HG03108 (cell line): ENCODE data around the gene ACAT1.
A peak's percentile ranks its signal among the peaks of the same experiment; 100 is the strongest.
"Not testable (repeated sequence)": the region's sequence is repeated elsewhere in the genome, so short reads cannot be mapped to it uniquely, and the experiment has no call there.

ENCODE experiments used
- ATAC-seq: cut with Tn5 transposase; IDR thresholded peaks from one replicate; pipeline ENCODE4 v1.9.1; 2021; ENCODE audit warnings: moderate library complexity; ENCODE audit not compliant: unreplicated experiment

The ACAT1 gene

DNA sequence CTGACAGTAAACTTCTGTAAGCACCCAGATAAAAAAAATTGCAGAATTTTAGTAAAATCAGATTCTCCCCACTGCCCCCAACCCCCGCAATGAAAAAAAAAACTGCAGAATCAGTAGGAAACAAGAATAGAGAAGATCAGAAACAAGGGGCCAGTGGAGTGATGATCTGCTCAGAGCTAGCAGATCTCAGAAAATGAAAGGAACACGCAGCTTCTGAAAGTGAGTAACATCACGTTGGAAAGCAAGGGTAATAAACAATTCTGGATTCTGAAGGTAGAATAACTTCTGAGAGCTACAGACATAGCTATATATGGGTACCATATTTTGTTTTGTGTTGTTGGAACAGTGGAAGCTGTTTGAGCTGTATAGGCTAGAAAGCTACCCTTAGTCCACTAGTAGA is 23.2 kb downstream of the ACAT1 start:
- ATAC-seq = no peak

DNA sequence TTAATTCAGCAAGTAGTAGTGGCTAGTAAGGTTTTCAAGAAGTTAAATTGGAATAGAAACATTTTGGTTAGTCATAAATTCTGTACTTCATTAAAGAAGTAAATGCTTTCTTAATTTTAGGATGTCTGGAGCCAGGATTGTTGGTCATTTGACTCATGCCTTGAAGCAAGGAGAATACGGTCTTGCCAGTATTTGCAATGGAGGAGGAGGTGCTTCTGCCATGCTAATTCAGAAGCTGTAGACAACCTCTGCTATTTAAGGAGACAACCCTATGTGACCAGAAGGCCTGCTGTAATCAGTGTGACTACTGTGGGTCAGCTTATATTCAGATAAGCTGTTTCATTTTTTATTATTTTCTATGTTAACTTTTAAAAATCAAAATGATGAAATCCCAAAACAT is 25.8 kb downstream of the ACAT1 start:
- ATAC-seq = no peak

- ATAC-seq = no peak
Observed at GRCh38 chr11:108148556-108148955, 27.2 kb downstream of the ACAT1 start.

- ATAC-seq = no peak
Observed at GRCh38 chr11:108154591-108154990, 33.2 kb downstream of the ACAT1 start.

DNA sequence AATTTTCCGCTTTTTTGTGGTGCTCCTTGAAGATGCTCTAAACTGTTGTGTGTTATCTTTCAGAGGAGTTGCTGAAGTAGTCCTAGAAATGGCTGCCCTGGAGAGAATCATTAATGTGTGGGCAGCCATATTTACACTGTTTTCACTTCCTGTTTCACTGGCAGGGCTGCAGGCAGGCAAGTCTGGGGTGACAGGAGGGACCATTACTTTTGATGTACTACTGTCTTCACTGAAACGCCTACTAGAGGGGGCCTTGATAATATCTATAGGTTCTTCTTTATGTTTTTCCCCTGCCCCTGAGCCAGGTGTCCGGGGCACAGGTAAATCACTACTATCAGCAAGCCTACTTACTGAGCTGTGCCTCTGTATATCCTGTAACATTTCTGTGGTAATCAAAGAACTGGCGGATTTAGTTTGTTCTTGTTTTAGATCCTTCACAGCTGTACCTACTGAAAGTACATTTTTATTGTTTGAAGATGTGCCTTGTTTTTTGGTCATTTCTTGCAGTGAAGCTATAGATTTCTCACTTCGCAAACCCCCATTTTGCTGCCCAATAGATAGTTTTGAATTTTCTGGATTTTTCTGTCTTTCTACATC is 39.7 kb downstream of the ACAT1 start:
- ATAC-seq = peak; percentile 98

DNA sequence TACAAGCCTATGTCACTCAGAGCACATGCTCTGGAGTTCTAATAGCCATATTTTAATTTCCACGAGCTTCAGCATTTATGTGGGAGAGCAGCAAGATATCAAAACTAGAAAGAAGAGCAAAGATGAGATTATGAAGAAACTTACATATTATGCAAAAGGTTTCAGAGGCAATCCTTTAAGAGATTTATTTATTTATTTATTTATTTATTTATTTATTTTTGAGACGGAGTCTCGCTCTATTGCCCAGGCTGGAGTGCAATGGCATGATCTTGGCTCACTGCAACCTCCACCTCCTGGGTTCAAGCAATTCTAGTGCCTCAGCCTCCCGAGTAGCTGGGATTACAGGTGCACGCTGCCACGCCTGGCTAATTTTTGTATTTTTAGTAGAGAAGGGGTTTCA is 41.5 kb downstream of the ACAT1 start:
- ATAC-seq = not testable (repeated sequence)

DNA sequence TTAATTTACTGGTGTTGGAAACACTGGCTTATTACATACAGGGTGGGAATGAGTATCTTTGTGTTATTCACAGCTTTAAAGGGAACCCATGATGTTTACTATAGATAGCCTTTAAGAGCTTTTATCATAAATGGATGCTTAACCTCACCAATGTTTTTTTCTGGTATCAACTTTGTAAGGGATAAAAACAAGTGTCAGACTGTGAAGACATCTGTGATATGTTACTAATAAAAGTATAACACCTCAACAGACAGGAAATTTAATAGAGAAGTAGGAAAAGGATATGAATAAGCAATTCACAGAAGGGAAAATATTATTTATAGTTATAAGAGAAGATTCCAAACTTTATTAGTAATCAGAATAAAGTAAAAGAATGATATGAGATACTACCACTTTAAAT is 46.3 kb downstream of the ACAT1 start:
- ATAC-seq = no peak

DNA sequence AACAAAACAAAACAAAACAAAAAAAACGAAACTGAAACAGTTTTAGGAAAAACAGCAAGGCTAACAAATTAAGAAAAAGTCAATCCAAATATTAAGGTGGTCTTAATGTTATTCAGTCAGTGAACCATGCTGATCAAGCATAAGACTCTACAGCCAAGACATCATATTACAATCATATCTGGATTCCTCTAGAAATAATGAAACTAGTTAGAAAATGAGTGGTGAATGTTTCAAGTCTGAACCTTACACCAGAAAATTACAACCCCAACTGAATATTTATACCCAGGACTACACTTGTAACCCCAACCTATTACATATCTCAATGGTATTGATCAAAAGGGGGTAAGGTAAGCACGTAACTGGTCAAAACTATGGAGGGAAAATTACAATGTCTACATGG is 48.8 kb downstream of the ACAT1 start:
- no peak for ATAC-seq

- ATAC-seq = no peak
Observed at GRCh38 chr11:108177570-108177969, 56.2 kb downstream of the ACAT1 start.

DNA sequence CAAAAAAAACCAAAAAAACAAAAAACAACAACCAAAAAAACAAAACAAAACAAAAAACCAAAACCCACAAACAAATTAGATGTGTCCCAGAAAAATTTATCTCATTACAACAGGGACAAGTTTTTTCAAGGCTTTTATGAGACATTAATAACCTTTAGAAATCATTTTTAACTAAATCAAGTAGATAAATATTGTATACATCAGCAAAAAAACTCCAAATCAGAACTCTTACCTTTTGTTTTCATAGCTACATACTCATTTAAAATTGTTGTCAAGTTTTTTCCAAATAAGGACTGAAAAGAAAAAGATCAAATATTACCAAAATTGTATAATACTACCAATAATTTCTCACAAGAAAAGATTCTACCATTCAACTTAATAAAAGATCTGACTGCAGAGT is 72.4 kb downstream of the ACAT1 start:
- ATAC-seq = no peak

- ATAC-seq = peak; percentile 24
Observed at GRCh38 chr11:108196901-108197300, 75.5 kb downstream of the ACAT1 start.
